ENCODE data around the gene PLEKHM1.
"Not testable (repeated sequence)": the region's sequence is repeated elsewhere in the genome, so short reads cannot be mapped to it uniquely, and the experiment has no call there.

The PLEKHM1 gene

DNA sequence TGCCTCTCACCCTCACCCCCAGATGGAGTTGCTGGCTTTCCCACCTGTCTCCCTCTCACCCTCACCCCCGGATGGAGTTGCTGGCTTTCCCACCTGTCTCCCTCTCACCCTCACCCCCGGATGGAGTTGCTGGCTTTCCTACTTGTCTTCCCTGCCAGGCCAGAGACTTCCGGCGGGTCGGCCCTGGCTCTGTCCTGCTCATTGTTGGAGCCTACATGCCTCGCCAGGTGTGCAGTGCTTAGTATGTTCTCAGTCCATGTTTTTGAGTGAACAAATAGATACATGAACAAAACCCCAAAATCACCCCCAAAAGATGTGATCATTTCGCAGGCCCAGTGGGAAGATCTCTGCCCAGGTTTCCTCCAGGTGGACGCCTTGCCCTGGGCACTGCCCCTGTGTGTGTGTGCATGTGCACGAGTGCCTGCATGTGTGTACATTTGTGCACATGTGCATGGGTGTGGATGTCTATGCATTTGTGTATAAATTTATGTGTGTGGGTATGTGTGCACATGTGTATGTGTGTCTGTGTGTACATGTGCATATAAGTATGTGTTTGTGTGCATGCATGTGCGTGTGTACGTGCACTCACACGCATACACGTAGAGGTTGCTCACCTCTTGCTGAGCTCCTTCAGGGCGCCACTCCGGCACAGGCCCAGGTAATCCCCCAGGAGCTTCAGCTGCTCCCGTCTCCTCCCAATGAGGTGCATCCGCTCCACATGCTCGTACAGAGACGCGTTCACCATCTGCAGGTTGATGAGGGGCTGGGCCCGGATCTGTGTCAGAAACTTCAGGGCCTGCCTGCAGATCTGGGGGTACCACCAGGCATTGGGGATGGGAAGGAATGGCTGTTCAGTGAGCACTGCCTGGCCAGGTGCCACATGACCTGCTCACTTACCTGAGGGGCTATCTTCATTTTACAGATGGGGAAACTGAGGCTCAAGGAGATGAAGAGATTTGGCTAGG is 45.4 kb downstream of the PLEKHM1 start:
- DNase-seq (ENCODE audit: insufficient read length, low spot score): not testable (repeated sequence)
- peak; percentile 69 for FAIRE-seq

DNA sequence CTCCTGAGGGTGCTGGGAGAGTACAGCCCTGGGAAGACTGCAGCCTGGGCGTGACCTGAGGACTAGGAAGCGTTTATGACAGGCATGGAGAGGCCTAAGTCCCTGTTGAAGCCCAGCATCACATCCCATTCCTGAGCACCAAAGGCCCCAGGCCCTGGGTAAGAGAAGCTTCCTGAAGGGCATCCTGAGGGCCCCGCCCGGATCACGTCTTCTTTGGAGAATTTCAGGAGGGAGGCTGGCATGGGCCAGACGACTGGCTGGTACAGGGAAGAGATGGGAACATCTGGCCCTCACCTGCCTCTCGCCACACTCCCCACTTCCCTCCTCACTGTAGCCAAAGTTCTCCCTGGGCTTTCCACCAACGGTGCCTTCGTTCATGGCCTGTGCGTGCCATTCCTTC is 46.2 kb downstream of the PLEKHM1 start:
- not testable (repeated sequence) for DNase-seq (ENCODE audit: insufficient read length, low spot score); FAIRE-seq

DNA sequence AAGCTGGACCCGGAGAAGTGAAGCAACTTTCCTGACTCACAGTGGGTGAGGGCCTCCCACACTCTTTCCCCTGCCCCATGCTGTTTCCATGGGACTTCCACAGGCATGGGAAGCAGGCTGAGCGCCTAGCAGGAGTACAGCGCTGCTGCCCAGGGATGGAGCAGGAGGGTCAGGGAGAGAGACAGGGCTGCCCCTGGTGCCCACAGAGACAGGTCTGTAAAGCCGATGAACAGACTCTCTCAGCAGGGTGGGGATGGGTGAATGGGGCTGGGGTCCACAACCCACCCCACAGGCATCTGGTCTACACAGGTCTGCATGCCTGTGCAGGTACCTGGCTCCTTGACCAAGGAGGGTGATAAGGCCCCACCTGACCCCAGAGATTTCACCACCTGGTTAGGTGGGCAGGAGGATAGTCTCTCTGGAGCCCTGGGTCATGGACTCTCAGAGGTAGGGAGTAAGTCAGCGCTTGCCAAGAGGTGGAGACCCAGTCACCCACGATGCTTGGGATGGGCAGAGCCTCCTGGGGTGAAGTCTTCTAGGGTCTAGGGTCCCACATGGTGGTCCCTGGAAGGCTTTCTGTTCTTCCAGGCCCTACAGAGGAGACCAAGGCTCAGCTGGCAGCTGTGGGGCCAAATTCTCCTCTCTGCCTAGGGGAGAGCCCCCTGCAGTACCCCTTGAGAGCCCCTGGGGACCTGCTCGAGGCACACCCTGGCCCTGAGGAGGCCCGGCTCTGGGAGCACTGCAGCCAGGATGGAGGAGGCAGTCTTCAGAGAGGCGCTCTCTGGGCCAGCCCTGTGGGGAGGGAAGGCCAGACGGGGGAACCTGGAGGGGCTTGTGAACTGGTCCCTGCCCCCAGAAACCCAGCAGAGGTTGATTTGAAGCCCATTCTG is 46.9 kb downstream of the PLEKHM1 start:
- not testable (repeated sequence) for FAIRE-seq; DNase-seq (ENCODE audit: insufficient read length, low spot score)

DNA sequence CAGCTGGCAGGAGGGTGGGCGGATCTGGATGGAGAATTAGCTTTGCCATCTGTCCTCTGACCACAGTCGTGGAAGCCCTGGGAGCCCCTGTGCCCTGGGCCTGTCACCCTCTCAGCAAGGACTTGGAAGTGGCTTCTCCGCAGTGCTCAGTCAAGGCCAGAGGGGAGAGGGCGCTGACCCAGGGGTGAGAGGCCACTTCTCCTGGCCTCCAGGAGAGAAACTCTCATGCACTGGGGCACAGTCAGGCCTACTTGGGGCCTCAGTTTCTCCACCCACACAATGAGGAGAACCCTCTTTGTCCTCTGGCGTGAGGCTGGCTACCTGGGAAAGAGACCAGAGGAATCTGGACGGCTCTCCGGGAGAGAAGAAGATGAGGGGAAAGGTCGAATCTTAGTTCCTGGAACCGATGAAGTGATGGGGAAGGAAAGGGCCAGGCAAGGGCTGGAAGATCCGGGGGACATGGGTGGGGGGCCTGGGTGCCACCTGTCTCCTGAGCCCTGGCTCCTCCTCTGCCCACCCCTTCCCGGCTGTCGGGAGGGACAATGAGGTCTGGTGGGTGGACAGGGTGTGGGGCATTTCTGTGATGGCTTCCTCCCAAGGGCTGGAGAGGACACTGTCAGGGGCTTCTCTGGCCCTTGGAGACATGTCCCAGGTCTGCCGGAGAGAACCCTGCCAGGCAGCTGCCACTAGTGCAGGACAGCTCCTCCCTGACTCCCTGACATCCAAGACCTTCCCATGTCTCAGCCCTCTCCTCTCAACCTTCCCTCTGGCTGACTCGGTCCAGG is 48.8 kb downstream of the PLEKHM1 start:
- FAIRE-seq (no peak), DNase-seq (ENCODE audit: insufficient read length, low spot score) (no peak)
- TF ChIP-seq PAX5 (IDR thresholded peaks at IDR 0.05; ENCODE audit: insufficient read depth, low read length, severe bottlenecking) (no peak), POU2F2 (IDR thresholded peaks at IDR 0.05; ENCODE audit: low read depth, low read length) (no peak), TAF1 (IDR thresholded peaks at IDR 0.05; ENCODE audit: low read depth, low read length) (no peak), POLR2AphosphoS5 (IDR thresholded peaks at IDR 0.05; ENCODE audit: low read depth, low read length) (no peak), POLR2A (IDR thresholded peaks at IDR 0.05; ENCODE audit: low read depth, low read length) (no peak), SPI1 (IDR thresholded peaks at IDR 0.05; ENCODE audit: low read depth, low read length) (no peak)

DNA sequence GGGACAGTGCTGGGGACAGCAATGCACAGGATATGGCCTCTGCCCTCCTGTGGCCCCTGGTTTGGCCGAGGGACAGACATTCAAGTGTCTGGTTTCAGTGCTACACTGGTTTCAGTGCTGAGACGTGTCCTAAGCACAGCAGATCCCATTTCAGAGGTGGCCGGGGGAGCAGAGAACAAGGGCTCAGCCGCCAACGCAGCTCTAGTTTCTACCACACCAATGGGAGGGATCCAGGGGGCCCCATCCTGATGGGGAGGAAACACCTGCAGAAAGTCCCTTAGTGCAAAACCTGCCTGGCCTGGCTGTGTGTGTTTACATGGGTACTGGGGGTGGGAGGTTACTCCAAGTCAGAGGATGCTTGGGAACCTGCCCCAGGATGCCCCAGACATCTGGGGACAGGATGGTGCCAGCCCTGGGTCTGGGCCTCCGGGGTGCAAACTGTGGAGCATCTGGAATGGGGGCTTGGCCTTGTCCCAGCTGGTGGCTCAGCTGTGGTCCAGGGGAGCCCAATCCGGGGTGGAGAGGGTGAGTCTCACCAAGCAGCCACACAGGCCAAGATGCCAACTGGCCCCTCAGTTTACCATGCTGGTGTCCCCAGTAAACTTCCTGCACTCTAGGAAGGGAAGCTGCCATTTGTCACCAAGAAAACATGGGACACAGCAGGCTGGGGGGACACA is 49.5 kb downstream of the PLEKHM1 start:
- DNase-seq (ENCODE audit: insufficient read length, low spot score) (peak; percentile 84), FAIRE-seq (peak; percentile 96)
- peak; percentile 41; the same call in 1 of the 2 replicates for TF ChIP-seq POU2F2 (IDR thresholded peaks at IDR 0.05; ENCODE audit: low read depth, low read length)

DNA sequence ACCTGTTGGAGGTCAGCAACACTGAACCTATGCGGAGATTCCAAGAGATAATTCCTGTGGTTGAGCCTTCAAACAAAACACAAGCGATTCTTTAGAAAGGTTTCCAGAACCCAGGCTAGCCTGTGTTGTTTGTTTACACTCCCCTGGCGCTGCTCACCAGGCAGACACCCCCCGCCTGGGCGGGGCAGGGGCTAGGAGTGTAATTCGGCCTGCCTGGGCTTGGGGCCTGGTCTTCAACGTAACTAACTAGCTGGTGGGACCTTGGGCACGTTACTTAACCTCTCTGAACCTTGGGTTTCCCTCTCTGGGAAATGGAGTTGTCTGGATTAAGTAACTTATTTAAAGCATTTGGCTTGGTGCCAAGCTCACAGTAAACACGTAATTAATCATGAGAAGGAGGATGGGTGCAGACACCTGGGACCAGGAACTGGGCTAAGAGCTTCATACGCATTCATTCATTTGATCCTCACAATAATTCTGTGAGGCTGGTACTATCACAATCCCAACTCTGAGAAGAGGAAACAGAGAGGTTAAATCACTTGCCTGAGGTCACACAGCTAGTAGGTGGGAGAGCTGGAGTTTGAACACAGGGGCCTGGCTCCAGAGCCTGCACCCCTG is 50.3 kb downstream of the PLEKHM1 start:
- DNase-seq (ENCODE audit: insufficient read length, low spot score) (no peak), FAIRE-seq (no peak)
- no peak for TF ChIP-seq SPI1 (IDR thresholded peaks at IDR 0.05; ENCODE audit: low read depth, low read length)
- no peak for TF ChIP-seq POU2F2 (IDR thresholded peaks at IDR 0.05; ENCODE audit: low read depth, low read length)
- TF ChIP-seq PAX5 (IDR thresholded peaks at IDR 0.05; ENCODE audit: insufficient read depth, low read length, severe bottlenecking): no peak
- no peak for TF ChIP-seq POLR2A (IDR thresholded peaks at IDR 0.05; ENCODE audit: low read depth, low read length)
- no peak for TF ChIP-seq TAF1 (IDR thresholded peaks at IDR 0.05; ENCODE audit: low read depth, low read length)
- TF ChIP-seq POLR2AphosphoS5 (IDR thresholded peaks at IDR 0.05; ENCODE audit: low read depth, low read length): no peak

DNA sequence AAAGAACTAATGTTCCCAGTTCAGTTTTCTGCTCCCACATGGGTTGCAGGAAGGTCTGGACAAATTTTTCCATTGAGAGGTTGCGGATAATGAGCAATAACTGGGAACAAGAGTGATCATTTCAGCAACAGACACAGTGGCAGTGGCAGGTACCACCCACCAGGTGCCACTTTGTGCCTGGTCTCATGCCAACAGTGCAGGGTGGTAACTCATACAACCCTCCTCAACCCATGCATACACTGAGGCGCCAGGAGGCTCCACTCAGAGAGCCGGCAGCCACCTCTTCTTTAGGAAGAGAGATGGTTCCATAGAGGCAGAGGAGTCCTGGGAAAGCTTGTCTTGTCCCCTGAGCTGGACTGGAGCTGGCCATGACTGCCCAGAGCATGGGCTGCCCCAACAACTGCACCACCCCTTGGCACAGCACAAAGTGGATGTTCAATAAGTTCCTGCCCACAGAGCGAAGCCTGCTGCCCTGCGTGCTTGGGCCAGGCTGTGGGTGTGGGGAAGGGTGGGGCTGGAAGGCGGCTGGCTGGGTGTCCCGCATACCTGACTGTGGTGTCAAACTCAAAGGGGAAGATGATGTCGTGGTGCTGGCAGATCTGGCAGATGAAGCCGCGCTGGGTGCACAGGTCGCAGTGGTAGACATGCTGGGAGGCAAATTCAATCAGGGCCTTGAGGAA is 51.5 kb downstream of the PLEKHM1 start:
- FAIRE-seq (peak; percentile 65), DNase-seq (ENCODE audit: insufficient read length, low spot score) (no peak)
- TF ChIP-seq PAX5 (IDR thresholded peaks at IDR 0.05; ENCODE audit: insufficient read depth, low read length, severe bottlenecking) (no peak), POLR2AphosphoS5 (IDR thresholded peaks at IDR 0.05; ENCODE audit: low read depth, low read length) (no peak)

DNA sequence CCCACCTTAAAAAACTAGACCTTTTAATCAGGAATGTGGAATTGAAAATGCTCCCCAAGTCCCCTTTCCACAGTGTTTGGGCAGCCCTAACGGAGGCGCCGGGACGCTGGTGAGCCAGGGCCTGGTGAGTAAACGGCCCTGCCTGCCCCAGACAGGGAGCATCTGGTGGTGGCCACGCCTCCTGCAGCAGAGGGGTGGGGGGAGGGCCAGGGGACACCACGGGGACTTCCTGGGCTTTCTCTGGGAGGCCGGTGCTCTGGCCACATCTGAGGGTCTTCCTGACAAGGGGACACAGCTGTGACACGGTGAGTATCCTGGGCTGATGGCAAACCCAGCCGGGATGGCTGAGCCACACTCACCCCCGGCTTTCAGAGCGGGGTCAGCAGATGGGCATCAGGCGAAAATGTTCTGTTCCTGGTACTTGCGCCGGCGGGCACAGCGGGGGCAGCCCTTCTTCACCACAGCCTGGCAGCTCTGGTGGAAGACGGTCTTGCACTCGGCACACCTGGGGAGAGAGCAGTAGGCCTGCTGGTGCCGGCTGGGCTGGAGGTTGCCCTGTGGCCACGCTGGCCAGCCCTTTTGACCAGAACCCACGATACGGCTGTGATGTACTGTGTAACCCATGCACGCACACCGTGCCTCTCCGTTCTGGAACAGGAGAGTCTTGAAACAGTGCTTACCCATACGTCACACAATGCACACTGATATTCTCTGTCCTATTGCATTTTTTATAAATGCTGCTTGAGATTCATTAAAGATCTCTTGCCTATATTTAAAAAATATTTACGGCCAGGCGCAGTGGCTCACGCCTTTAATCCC is 52.8 kb downstream of the PLEKHM1 start:
- FAIRE-seq (peak; percentile 16), DNase-seq (ENCODE audit: insufficient read length, low spot score) (no peak)
- TF ChIP-seq TAF1 (IDR thresholded peaks at IDR 0.05; ENCODE audit: low read depth, low read length) (no peak), PAX5 (IDR thresholded peaks at IDR 0.05; ENCODE audit: insufficient read depth, low read length, severe bottlenecking) (no peak), POU2F2 (IDR thresholded peaks at IDR 0.05; ENCODE audit: low read depth, low read length) (no peak), SPI1 (IDR thresholded peaks at IDR 0.05; ENCODE audit: low read depth, low read length) (no peak), POLR2A (IDR thresholded peaks at IDR 0.05; ENCODE audit: low read depth, low read length) (no peak), POLR2AphosphoS5 (IDR thresholded peaks at IDR 0.05; ENCODE audit: low read depth, low read length) (no peak)

Measured in GM12891 (cell line).